ENCODE data around the gene TPRN.
"Not testable (repeated sequence)": the region's sequence is repeated elsewhere in the genome, so short reads cannot be mapped to it uniquely, and the experiment has no call there.

The TPRN gene

GRCh38 chr9:137200311-137201204 lies at the start of gene TPRN:
Gene TPRN, minus strand, starts transcription at chr9:137200741. Its CDS starts 30 bp downstream, at chr9:137200711.
- peak; percentile 91 to 96 (median 93) for DNase-seq

- DNase-seq: no peak
These were observed 47.3 kb upstream of the TPRN start for GRCh38 chr9:137247916-137248175.

- DNase-seq: no peak
These were observed 46.8 kb upstream of the TPRN start for GRCh38 chr9:137247135-137247915.

- DNase-seq: no peak
These were observed 45.2 kb upstream of the TPRN start for GRCh38 chr9:137245450-137246421.

GRCh38 chr9:137244486-137245449 lies 44.2 kb upstream of the TPRN start:
- no peak for DNase-seq

GRCh38 chr9:137243626-137244485 lies 43.3 kb upstream of the TPRN start:
- DNase-seq: no peak

- DNase-seq: not testable (repeated sequence)
These were observed 42.7 kb upstream of the TPRN start for GRCh38 chr9:137243266-137243625.

GRCh38 chr9:137242269-137243203 lies 42.0 kb upstream of the TPRN start:
- DNase-seq: no peak

GRCh38 chr9:137241490-137242268 lies 41.1 kb upstream of the TPRN start:
- DNase-seq: peak; percentile 39 to 65 (median 53)

- DNase-seq: peak; percentile 90 to 100 (median 94)
These were observed 40.4 kb upstream of the TPRN start, which contains the start of gene TUBB4B for GRCh38 chr9:137240841-137241489. Gene TUBB4B, plus strand, starts transcription at chr9:137241287. Its CDS starts 74 bp downstream, at chr9:137241361.

- DNase-seq: peak in 2 of 4 experiments; percentile 67
These were observed 39.8 kb upstream of the TPRN start for GRCh38 chr9:137240318-137240840.

GRCh38 chr9:137239541-137240200 lies 39.1 kb upstream of the TPRN start:
- DNase-seq: not testable (repeated sequence)

GRCh38 chr9:137237759-137238726 lies 37.5 kb upstream of the TPRN start:
- no peak for DNase-seq

- DNase-seq: no peak
These were observed 36.4 kb upstream of the TPRN start for GRCh38 chr9:137236936-137237421.

- peak; percentile 75 to 93 (median 87) for DNase-seq
These were observed 35.8 kb upstream of the TPRN start for GRCh38 chr9:137236238-137236935.
